ENCODE measurements around the gene PHTF2.

GRCh38 chr7:77887567-77887966 lies 89.0 kb downstream of the PHTF2 start:
- TF ChIP-seq CTCF (IDR thresholded peaks at IDR 0.05) (no peak), POLR2A (IDR thresholded peaks at IDR 0.05) (no peak)

Data from Peyer's patch (tissue), 4 donors.